CD14-positive monocyte (primary cell): ENCODE measurements around the gene COL4A4. TPM values are rescaled to one million over a fixed set of nuclear protein-coding genes. Genes with fewer than 3 reads are reported as not detected.

Experiments used
- DNase-seq, 3 donors: peaks; one replicate each; pipeline ENCODE4 v3.0.0-alpha.2; 2011 to 2022
- H2AFZ ChIP-seq: 2 replicates; pipeline ENCODE4 v1.6.0; 2012; ENCODE audit warnings: mild to moderate bottlenecking, low read depth, low read length, inconsistent platforms; ENCODE audit not compliant: insufficient read depth, poor library complexity, severe bottlenecking
- H3K27ac ChIP-seq, 2 donors: 1 replicate in 1 of 2; 2 replicates in 1 of 2; pipeline ENCODE4 v1.5.1; 2012 to 2013; ENCODE audit warnings: low read length in 2 of 2, control low read depth in 1 of 2, inconsistent platforms in 1 of 2, low read depth in 1 of 2, mild to moderate bottlenecking in 1 of 2
- H3K27me3 ChIP-seq, 2 donors: one replicate each; pipeline versions ENCODE4 v1.6.0 to v1.6.1; 2011 to 2013; ENCODE audit warnings: low read length in 2 of 2; ENCODE audit not compliant: control insufficient read depth in 2 of 2, insufficient read depth in 2 of 2
- H3K36me3 ChIP-seq, 2 donors: replicated peaks in 1 of 2; 1 replicate in 1 of 2; 2 replicates in 1 of 2; pipeline versions ENCODE4 v1.5.1 to v1.6.1; 2012 to 2013; ENCODE audit warnings: low read length in 2 of 2, control low read depth in 1 of 2, inconsistent platforms in 1 of 2, mild to moderate bottlenecking in 1 of 2; ENCODE audit not compliant: insufficient read depth in 2 of 2, control insufficient read depth in 1 of 2
- H3K4me1 ChIP-seq, 2 donors: 1 replicate in 1 of 2; 2 replicates in 1 of 2; pipeline versions ENCODE4 v1.5.1 to v1.6.1; 2012 to 2013; ENCODE audit warnings: low read length in 2 of 2, control low read depth in 1 of 2, inconsistent platforms in 1 of 2, mild to moderate bottlenecking in 1 of 2, moderate library complexity in 1 of 2; ENCODE audit not compliant: insufficient read depth in 2 of 2, control insufficient read depth in 1 of 2
- H3K4me2 ChIP-seq: replicated peaks from 2 replicates; pipeline ENCODE3; 2012; ENCODE audit warnings: low read length, moderate library complexity, mild to moderate bottlenecking; ENCODE audit not compliant: poor library complexity, severe bottlenecking; ENCODE audit errors: extremely low read depth
- H3K4me3 ChIP-seq, 3 experiments: fragments of 200-600 bp in 1 of 3; sonication (generic) in 1 of 3; replicated peaks in 1 of 3; 1 replicate in 2 of 3; 2 replicates in 1 of 3; pipeline ENCODE4 v1.5.1; 2011 to 2013; ENCODE audit warnings: low read length in 3 of 3, mild to moderate bottlenecking in 3 of 3, control low read depth in 2 of 3, low read depth in 2 of 3, inconsistent platforms in 1 of 3, moderate library complexity in 1 of 3
- H3K79me2 ChIP-seq: 2 replicates; pipeline ENCODE4 v1.6.0; 2012; ENCODE audit warnings: mild to moderate bottlenecking, control low read depth, inconsistent platforms, low read length, moderate library complexity; ENCODE audit not compliant: insufficient read depth
- H3K9ac ChIP-seq: 2 replicates; pipeline ENCODE4 v1.6.0; 2017; ENCODE audit warnings: low read length, mild to moderate bottlenecking; ENCODE audit not compliant: insufficient read depth, poor library complexity, severe bottlenecking
- H3K9me3 ChIP-seq, 2 donors: replicated peaks in 1 of 2; 1 replicate in 1 of 2; 2 replicates in 1 of 2; pipeline versions ENCODE4 v1.5.1 to v1.6.1; 2012 to 2013; ENCODE audit warnings: low read length in 2 of 2, control low read depth in 1 of 2; ENCODE audit not compliant: control insufficient read depth in 1 of 2, insufficient read depth in 1 of 2
- H4K20me1 ChIP-seq: 2 replicates; pipeline ENCODE4 v1.6.0; 2012; ENCODE audit warnings: mild to moderate bottlenecking, low read length, control low read depth, moderate library complexity; ENCODE audit not compliant: insufficient read depth
- H3K27ac Mint-ChIP-seq, 7 donors: one replicate each; pipeline ENCODE4 v1.8.0; 2020; ENCODE audit warnings: mild to moderate bottlenecking in 7 of 7, mixed read lengths in 7 of 7, moderate library complexity in 6 of 7, inconsistent platforms in 2 of 7
- H3K27me3 Mint-ChIP-seq, 3 donors: one replicate each; pipeline ENCODE4 v1.8.0; 2021 to 2022; ENCODE audit warnings: low read depth in 3 of 3, mild to moderate bottlenecking in 3 of 3, mixed read lengths in 3 of 3, moderate library complexity in 3 of 3, inconsistent platforms in 1 of 3
- H3K36me3 Mint-ChIP-seq, 2 donors: one replicate each; pipeline ENCODE4 v1.8.0; 2020; ENCODE audit warnings: mixed read lengths in 2 of 2, inconsistent platforms in 1 of 2, mild to moderate bottlenecking in 1 of 2
- H3K4me1 Mint-ChIP-seq: one replicate; pipeline ENCODE4 v1.8.0; 2020; ENCODE audit warnings: mild to moderate bottlenecking, mixed read lengths
- H3K4me3 Mint-ChIP-seq, 2 donors: one replicate each; pipeline ENCODE4 v1.8.0; 2020; ENCODE audit warnings: mild to moderate bottlenecking in 2 of 2, mixed read lengths in 2 of 2, moderate library complexity in 1 of 2
- H3K9me3 Mint-ChIP-seq, 7 donors: one replicate each; pipeline ENCODE4 v1.8.0; 2020 to 2022; ENCODE audit warnings: mixed read lengths in 7 of 7, mild to moderate bottlenecking in 6 of 7, moderate library complexity in 6 of 7, inconsistent platforms in 2 of 7
- CTCF ChIP-seq: fragments of 200-600 bp; IDR thresholded peaks from one replicate; pipeline ENCODE4 v1.8.0; 2022; ENCODE audit warnings: antibody characterized with exemption, mild to moderate bottlenecking
- WGBS: methylation state at CpG from one replicate; pipeline ENCODE4 v1.1.5; 2013; ENCODE audit warnings: missing lambda C conversion rate; ENCODE audit not compliant: insufficient coverage; 5-methylcytosine and 5-hydroxymethylcytosine counted together
- intact Hi-C, 2 donors: fragments of 100-400 bp; cut with micrococcal nuclease; formaldehyde crosslinking; loops; one replicate each; pipeline versions ENCODE4 v1.15.0 to v1.15.1; 2023
- polyA plus RNA-seq, 3 donors: library from polyadenylated mRNA; depleted of rRNA in 1 of 3; unstranded in 2 of 3; stranded (reverse) in 1 of 3; fragments of 300-500 nt in 2 of 3; fragments of >200 nt in 1 of 3; fragmentation: Illumina TruSeq in 2 of 3; gene quantifications; 1 replicate in 2 of 3; 2 replicates in 1 of 3; pipeline ENCODE4 v1.2.3, GENCODE V29; 2012 to 2021

Gene COL4A4
- polyA plus RNA-seq, 3 donors, result 0.03 TPM; not detected in 2

GRCh38 chr2:227154986-227155774 is 8.8 kb downstream of the COL4A4 start:
- no peaks in the 10 kb centered on the region for H4K20me1 ChIP-seq
- H3K36me3 Mint-ChIP-seq, result no peaks in the 10 kb centered on the region
- H3K9ac ChIP-seq, result no peak overlapping the region
- no peaks in the 10 kb centered on the region for H3K79me2 ChIP-seq
- H3K27me3 Mint-ChIP-seq, result peaks cover 0 to 13% (median 6%) of the 10 kb centered on the region in 3 donors
- H2AFZ ChIP-seq, result no peak overlapping the region
- H3K9me3 ChIP-seq, result no peaks in the 10 kb centered on the region
- no peak overlapping the region for H3K4me3 ChIP-seq
- H3K27ac ChIP-seq, result no peak overlapping the region
- intact Hi-C loops, result no loop called here
- H3K36me3 ChIP-seq, result no peaks in the 10 kb centered on the region
- no peak overlapping the region for H3K4me2 ChIP-seq
- no peaks in the 10 kb centered on the region for H3K4me1 Mint-ChIP-seq
- DNase-seq, result no peak
- no peak overlapping the region for H3K27ac Mint-ChIP-seq
- H3K4me1 ChIP-seq, result no peaks in the 10 kb centered on the region
- no peak for TF ChIP-seq CTCF
- H3K27me3 ChIP-seq, result peaks cover 0 to 3% of the 10 kb centered on the region in 2 donors
- WGBS, result 93% methylated on average over 4 of the region's 6 CpGs
- H3K4me3 Mint-ChIP-seq, result no peak overlapping the region
- H3K9me3 Mint-ChIP-seq, result peaks cover 0 to 3% (median 0%) of the 10 kb centered on the region in 7 donors

DNA sequence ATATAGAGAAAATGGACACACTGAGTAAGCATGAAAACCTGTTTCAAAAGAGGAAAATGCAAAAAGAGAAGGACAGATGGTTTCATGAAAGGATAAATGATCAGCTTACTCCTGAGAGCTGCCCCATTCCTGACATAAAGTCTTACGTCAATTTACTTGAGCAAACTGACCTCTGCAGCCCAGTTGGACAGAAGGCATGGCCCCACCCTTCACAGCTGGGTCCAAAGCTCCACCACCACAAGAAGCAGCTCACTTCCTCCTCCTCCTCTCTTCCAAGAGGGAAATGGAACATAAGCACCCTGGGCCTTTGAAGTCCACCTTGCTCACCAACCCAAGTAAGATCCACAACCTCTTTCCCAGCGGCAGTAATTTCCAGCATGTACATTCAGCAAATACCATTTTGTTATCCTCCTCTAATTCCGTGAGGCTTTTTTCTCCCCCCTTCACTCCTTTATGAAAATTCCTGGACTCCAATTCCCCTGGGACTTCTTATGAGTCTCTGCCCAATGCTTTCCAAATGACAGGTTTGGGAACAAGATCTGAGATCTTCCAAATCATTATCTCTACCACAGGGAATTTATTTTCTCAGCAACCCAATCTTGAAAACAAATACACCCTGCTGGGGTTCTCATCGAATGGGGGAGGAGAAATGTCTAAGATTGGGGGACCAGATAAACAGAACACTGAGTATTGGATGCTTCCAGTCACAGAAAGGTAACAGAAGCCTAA is 10.1 kb downstream of the COL4A4 start:
- H3K4me1 ChIP-seq, result no peaks in the 10 kb centered on the region
- Mint-ChIP-seq H3K27me3 (peaks cover 0 to 7% (median 6%) of the 10 kb centered on the region in 3 donors), H3K9me3 (peaks cover 0 to 3% (median 0%) of the 10 kb centered on the region in 7 donors), H3K4me3 (no peak overlapping the region), H3K27ac (no peak overlapping the region), H3K36me3 (no peaks in the 10 kb centered on the region), H3K4me1 (no peaks in the 10 kb centered on the region)
- no peaks in the 10 kb centered on the region for H3K9me3 ChIP-seq
- H3K27me3 ChIP-seq, result no peaks in the 10 kb centered on the region
- H3K79me2 ChIP-seq, result no peaks in the 10 kb centered on the region
- DNase-seq, result no peak
- no peaks in the 10 kb centered on the region for H3K36me3 ChIP-seq
- no peak overlapping the region for H3K4me2 ChIP-seq
- TF ChIP-seq CTCF, result no peak
- intact Hi-C loops, result no loop called here
- WGBS, result 86% methylated on average over 3 of the region's 4 CpGs
- H3K27ac ChIP-seq, result no peak overlapping the region
- no peaks in the 10 kb centered on the region for H4K20me1 ChIP-seq
- no peak overlapping the region for H2AFZ ChIP-seq
- H3K4me3 ChIP-seq, result no peak overlapping the region
- H3K9ac ChIP-seq, result no peak overlapping the region
